Umbilical cord (tissue), 2 donors: ENCODE measurements around the gene DPP10. TPM values are rescaled to one million over a fixed set of nuclear protein-coding genes. Genes with fewer than 3 reads are reported as not detected.

Experiments used
- DNase-seq: peaks from one replicate; pipeline ENCODE4 v3.0.0-alpha.2; 2015; ENCODE audit warnings: low spot score
- total RNA-seq: library from RNA; depleted of rRNA; stranded (reverse); fragments of >200 nt; gene quantifications from one replicate; pipeline ENCODE4 v1.2.3, GENCODE V29; 2014; ENCODE audit warnings: low replicate concordance; ENCODE audit not compliant: insufficient read depth

DPP10 gene
- total RNA-seq, 1 donor from 2014 or later: 34.2 TPM

- no peak for DNase-seq
These were observed 680.3 kb downstream of the DPP10 start for GRCh38 chr2:115122701-115123100.

DNA sequence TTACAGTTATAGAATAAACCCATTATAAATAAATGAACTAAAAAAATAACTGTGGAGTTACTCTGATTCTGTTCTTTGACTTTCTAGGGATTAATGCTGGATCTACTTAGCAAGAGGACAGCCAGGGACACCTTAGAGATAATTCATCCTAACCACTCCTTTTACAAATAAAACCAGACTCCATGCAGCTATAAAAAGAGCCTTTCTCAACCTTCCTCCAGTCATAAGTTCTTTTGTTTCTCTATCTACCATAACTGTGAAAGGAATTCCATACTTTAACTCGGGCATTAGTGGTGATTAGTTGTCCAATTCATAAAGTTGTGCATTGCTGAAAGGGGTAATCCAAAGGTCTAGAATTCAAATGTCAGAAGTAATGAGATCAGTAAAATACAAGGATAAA is 682.4 kb downstream of the DPP10 start:
- DNase-seq: no peak

GRCh38 chr2:115129536-115129935 is 687.1 kb downstream of the DPP10 start:
- no peak for DNase-seq

- DNase-seq: no peak
These were observed 718.2 kb downstream of the DPP10 start for GRCh38 chr2:115160531-115161080.

DNA sequence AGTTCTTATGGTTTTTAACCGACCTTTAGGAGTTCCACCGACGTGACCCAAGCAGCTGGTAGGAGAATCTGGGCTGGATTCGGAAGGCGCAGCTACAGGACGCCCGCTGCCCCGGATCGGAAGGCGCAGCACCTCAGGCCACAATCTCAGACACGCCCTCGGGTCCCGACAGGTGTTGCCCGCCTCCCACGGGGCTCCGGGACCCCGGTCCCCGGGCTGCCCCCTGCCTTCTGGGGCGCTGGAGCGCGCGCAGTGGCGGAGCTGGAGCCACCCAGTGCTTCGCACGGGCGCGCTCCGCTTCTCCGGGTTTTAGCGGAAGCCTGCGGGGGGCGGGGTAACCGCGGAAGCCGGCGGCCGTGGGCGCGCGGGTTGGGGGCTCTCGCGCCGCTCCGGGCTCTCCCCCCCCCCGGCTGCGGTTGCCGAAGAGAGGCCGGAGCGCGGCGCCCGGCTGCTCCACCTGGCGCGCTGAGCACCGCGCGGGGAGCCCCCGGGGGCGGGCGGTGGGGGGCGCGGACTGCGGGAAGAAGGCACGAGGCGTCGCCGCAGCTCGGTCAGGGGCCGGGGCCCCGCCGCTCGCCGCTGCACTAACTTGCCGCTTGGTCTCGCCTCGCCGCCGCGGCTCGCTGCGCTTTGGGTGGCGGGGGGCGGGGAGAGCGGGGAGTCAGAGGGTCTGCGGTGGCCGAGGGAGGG is 718.8 kb downstream of the DPP10 start:
- no peak for DNase-seq

DNA sequence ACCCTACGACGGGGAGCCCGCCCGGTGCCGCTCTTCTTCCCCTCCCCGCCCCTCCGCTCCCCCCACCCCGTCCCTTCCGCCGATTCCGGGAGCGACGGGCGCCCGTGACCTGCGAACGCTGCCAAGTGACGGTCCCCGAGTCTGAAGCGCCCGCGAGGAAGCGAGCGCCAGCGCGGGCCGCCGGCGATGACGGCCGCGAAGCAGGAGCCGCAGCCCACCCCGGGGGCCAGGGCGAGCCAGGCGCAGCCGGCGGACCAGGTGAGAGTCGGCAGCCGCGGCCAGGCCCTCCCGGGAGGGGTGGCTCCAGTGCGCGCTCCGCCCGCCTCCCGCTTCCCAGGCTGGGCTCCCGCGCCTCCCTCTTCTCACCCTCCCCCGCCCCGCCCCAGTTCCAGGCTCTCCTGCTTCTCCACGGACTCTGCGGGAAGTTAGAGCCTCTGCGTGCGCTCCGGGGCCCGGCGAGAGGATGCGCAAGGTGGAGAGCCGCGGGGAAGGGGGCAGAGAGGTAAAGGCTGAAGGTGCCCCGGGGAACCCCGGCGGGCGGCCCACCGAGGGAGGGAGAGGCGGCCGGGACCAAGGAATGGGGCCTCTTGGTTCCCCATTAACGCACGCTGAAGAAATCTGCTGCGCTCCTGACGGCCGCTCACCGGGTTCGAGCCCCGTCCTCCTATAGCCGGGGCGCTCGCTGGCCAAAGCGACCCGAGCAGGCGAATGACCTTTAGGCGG is 719.5 kb downstream of the DPP10 start:
- DNase-seq: no peak

DNA sequence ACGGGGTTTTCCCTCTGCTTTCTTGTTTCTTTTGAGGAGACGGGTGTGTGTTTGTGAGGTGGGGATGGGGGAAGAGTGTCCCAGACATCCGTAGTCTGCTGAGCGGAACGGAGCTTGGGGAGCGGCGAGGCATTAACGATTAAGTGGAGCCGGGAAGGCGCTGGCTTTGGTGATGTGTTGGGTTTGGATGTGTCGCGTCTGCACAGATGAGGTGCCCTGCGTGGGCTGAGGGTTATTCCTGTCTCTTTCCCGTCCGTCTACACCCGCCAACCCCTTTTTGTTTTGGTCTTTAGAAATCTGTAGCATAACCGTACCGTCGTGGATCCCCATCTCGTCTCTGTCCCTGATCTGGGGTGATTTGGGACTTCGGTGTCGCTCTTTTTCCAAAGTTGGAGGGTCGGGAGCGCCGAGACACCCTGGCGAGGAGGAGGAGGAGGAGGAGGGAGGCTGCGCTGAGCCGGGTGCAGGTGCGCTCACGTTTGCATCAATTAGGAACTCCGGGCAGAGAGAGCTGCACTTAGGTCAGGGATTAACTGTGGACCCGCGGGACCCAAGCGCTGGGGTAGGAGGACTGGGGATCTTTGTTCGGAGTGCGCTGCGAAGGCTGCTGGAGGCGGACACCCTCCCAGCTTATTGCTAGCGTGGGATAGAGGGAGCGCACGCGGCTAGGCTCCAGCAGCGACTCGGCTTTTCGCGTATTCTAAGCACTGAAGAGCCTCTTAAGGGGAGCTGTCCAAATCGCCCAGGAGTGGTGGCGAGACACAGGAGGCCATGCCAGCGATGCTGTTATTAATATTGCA is 720.3 kb downstream of the DPP10 start:
- peak; percentile 17 for DNase-seq

DNA sequence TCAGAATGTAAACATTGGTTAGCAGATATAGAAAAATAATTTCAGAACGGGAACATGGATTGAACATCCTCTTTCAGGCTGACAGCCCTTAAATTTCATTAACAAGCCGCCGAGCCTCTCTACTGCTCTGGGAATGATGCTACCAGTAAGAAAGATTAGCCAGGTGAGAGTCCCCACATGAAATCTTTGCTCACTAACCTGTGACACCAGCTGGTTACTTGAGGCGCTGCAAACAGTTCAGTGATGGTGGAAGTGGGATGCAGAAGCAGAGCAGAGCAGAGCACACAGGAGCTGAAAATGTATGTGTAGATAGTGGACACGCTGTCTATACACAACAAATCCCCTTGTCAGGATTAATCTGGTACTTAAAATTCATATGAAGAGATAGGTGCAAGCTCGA is 721.1 kb downstream of the DPP10 start:
- DNase-seq: no peak

DNA sequence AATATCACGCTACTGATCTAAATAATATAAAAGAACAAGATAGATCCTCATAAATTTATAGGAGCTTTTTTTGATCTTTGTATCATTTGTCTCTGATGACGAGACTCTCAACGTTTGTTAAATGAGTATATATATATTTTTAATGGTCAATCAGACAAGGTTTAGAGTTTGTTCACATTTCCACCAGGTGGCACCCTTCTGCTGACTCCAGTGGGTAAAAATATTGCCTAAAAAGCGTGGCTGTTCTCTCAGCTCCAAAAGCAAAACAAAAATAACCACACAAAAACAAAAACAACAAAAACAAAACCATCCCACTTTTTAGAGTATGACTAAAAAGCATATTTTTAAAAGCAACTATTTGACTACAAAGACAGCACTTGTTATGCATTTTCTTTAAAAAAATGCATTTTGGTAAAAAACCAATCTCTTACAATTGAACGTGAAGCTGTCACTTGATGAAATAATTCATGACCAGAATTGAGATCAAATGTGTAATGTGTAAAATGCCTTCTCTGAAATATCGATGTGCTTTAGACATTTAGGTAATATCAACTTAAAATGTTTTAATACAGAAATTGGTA is 723.2 kb downstream of the DPP10 start:
- peak; percentile 55 for DNase-seq

GRCh38 chr2:115168457-115168856 is 726.0 kb downstream of the DPP10 start:
- DNase-seq: no peak

DNA sequence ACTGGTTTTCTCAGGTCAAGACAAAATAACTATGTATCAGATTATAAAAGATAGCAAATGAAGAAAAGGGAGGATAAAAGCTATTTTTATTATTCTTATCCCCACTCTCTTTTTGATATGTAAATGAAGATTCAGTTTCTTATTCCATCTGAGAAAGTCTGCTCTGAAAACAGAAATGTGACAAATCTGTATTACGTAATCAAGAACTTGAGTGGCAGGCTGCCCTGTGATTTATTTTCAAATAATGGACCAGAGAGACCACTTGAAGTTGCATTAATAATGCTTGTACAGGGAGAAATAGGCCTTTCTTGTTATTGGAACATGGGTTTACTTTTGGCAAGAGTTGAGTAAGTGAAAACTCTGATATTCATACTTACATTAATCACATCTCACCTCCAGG is 727.4 kb downstream of the DPP10 start:
- DNase-seq: no peak

- DNase-seq: no peak
These were observed 729.3 kb downstream of the DPP10 start for GRCh38 chr2:115171751-115172150.

- DNase-seq: no peak
These were observed 732.2 kb downstream of the DPP10 start for GRCh38 chr2:115174651-115175050.

DNA sequence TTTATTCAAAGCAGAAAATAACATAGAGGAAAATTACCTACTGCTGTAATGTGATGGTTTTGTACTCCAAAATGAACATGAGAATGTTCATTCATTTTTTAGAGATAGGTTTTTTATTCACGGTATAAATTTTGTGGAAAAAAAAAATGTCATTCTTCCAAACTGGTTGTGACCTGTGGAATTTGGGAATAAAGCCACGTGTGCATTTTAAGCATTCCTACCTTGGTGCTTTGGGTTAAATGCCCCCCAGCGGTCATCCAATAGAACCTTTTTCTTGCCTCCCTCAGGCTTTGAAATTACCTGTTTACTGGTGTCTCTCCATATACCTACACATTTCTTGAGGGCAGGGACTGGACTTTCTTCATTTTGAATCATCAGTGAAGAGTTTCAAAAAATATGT is 740.7 kb downstream of the DPP10 start:
- no peak for DNase-seq

DNA sequence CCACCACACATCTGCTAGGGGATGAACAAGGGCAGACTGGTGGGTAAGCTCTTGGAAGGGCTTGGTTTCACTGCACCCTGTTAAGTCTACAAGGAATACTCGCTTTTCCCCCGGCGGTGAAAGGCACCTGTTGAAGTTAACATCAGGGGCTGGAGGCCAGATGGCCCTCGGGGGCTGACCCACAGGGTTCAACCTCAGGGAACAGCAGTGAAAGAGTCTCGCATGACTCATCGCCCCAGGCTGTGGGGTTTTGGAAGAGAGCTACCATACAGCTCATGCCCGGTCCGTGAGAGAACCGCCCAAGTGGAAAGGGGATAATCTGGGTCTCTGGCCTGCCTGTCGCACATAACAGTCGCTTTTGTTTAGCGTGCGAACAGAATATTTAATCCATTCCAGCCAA is 748.0 kb downstream of the DPP10 start:
- DNase-seq: no peak

GRCh38 chr2:115194623-115195022 is 752.2 kb downstream of the DPP10 start:
- no peak for DNase-seq

DNA sequence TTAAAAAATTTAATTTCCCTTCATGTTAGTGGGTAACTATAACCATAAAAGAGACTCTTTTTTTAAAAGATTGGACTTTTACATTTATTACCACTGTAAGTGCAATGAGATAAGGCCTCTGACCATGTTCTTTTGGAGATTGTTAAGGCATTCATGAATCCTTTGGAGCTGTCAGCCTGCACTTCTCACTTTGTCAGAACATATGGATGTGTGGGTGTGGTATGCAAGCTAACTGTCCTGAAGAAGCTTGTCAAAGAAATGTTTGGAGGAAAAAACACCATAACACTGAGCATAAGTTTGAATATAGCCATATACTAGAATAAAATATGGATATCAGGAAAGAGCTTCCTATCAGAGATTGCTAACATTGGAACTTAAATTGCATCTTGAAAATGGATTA is 754.1 kb downstream of the DPP10 start:
- no peak for DNase-seq

- DNase-seq: peak; percentile 67
These were observed 757.5 kb downstream of the DPP10 start for GRCh38 chr2:115199966-115200365.

- no peak for DNase-seq
These were observed 758.9 kb downstream of the DPP10 start for GRCh38 chr2:115201386-115201785.

DNA sequence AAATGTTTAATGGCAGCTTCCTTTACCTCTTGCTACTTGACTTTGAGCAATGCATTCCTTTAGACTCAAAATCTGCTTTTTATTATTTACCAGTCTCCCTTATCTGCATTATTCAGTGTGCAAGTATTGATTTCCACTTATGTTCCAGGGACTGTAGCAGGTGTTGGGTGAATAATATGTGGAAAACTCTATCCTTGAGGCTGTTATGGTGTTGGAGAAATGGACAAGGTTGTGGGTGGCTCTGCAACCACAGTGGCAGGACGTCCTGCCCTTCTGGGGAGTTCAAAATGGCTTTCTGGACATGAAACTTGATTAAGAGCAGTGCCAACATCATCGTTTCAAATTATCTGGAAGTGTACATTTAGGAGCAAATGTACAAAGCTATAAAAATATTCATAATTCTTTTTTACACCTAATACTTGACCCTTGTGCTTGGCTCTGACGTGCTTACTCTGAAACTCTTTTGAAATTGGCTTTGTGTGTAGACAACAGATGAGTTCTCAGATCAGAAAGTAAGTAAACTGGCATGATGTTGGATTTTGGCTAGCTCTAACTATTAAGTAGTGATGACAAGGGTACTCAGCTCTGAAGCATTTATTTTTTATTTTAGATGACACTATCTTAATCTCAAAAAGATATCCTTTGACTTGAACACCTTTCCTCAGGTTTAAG is 766.2 kb downstream of the DPP10 start:
- no peak for DNase-seq

DNA sequence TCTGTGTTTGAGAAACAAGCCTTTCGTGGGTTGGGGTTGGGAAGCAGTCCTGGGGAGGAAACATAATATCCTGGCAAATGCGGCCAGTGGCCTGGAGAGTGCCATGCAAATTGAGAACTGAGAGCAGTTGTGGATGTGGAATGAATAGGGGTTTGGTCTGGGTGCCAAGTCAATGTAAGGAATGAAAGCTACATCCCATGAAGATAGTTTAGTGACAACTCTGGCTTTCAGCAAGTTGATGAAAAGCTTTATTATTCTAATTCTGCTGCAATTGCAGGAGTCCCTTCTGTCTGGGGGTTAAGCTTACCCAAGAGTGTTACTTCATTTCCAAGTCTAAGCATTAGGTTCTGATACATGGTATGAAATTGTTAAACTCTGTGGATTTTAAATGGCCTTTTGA is 771.6 kb downstream of the DPP10 start:
- DNase-seq: no peak
